K562 (cell line): ENCODE measurements around the gene DNPEP. TPM values are rescaled to one million over a fixed set of nuclear protein-coding genes. Genes with fewer than 3 reads are reported as not detected.

Source experiments
- ATAC-seq: fragments of 200-7000 bp; cut with Tn5 transposase; 3 replicates; pipeline ENCODE4 v1.9.1; 2020; ENCODE audit warnings: moderate library complexity
- BruUV-seq: library from RNA; stranded (reverse); fragments of 400-500 nt; replicated peaks from 2 replicates; lab custom pipeline; 2021; lab: Mats Ljungman, UMichigan
- CTCF ChIA-PET: fragments of 300-600 bp; formaldehyde crosslinking; extraction: SDS; loops from one replicate; lab custom pipeline; 2021; ENCODE audit warnings: low intra/inter-chr PET ratio; lab: Yijun Ruan, JAX
- POLR2A ChIA-PET: fragments of 300-600, 350-650 bp; sonication (Branson Sonifier 250); formaldehyde crosslinking; extraction: SDS; loops from one replicate; lab custom pipeline; 2021; ENCODE audit warnings: antibody characterized with exemption, inconsistent platforms; lab: Yijun Ruan, JAX
- DNase-seq, 4 experiments: peaks; one replicate each; pipeline versions ENCODE4 v3.0.0 to v3.0.0-alpha.2; 2011 to 2018; ENCODE audit warnings: low spot score in 3 of 4, mixed read lengths in 3 of 4; ENCODE audit errors: extremely low read depth in 1 of 4
- FAIRE-seq: peaks from 2 replicates; lab custom pipeline; 2011; peaks lifted over from hg19 to GRCh38; lab: Jason Lieb, UNC
- H2AFZ ChIP-seq: 2 replicates; pipeline ENCODE4 v1.6.0; 2011; ENCODE audit warnings: low read depth, low read length, control low read depth, inconsistent platforms
- H3K27ac ChIP-seq: fragments of 200-600 bp; 3 replicates; pipeline ENCODE4 v1.8.0; 2011; ENCODE audit warnings: low read depth, mild to moderate bottlenecking, control low read depth, inconsistent platforms, low read length, moderate library complexity, mixed read lengths; ENCODE audit errors: extremely low read depth
- H3K27me3 ChIP-seq, 2 experiments: fragments of 300-600 bp in 1 of 2; 2 replicates in 1 of 2; 3 replicates in 1 of 2; pipeline versions ENCODE4 v1.6.0 to v1.8.0; 2011; ENCODE audit warnings: inconsistent platforms in 2 of 2, low read length in 2 of 2, mild to moderate bottlenecking in 1 of 2, mixed read lengths in 1 of 2, moderate library complexity in 1 of 2; ENCODE audit not compliant: control insufficient read depth in 2 of 2, insufficient read depth in 2 of 2
- H3K36me3 ChIP-seq: fragments of 300-600 bp; 3 replicates; pipeline ENCODE4 v1.8.0; 2011; ENCODE audit warnings: mild to moderate bottlenecking, low read length, inconsistent platforms; ENCODE audit not compliant: control insufficient read depth, insufficient read depth
- H3K4me1 ChIP-seq, 2 experiments: fragments of 200-600 bp in 1 of 2; replicated peaks in 1 of 2; 2 replicates in 1 of 2; 3 replicates in 1 of 2; pipeline versions ENCODE4 v1.5.1 to v1.8.0; 2011; ENCODE audit warnings: inconsistent platforms in 2 of 2, low read length in 2 of 2, mild to moderate bottlenecking in 1 of 2, mixed read lengths in 1 of 2, moderate library complexity in 1 of 2; ENCODE audit not compliant: control insufficient read depth in 2 of 2, insufficient read depth in 2 of 2
- H3K4me2 ChIP-seq: 2 replicates; pipeline ENCODE4 v1.6.1; 2011; ENCODE audit warnings: low read length, control low read depth, inconsistent platforms, mixed read lengths; ENCODE audit not compliant: insufficient read depth
- H3K4me3 ChIP-seq: fragments of 200-600 bp; sonication (generic), shearing (Covaris generic); 2 replicates; pipeline ENCODE4 v1.5.1; 2016; ENCODE audit warnings: control low read depth, inconsistent platforms
- H3K79me2 ChIP-seq: fragments of 200-600 bp; 3 replicates; pipeline ENCODE4 v1.8.0; 2011; ENCODE audit warnings: low read length, inconsistent platforms; ENCODE audit not compliant: control insufficient read depth, insufficient read depth
- H3K9ac ChIP-seq, 2 experiments: 2 replicates each; pipeline versions ENCODE4 v1.6.0 to v1.6.1; 2011; ENCODE audit warnings: low read depth in 2 of 2, low read length in 2 of 2, control low read depth in 1 of 2, inconsistent platforms in 1 of 2, mild to moderate bottlenecking in 1 of 2, mixed read lengths in 1 of 2; ENCODE audit not compliant: insufficient read depth in 1 of 2
- H3K9me1 ChIP-seq: one replicate; pipeline ENCODE4 v1.6.0; 2011; ENCODE audit warnings: inconsistent platforms, mild to moderate bottlenecking, low read length, moderate library complexity; ENCODE audit not compliant: control insufficient read depth, insufficient read depth
- H3K9me3 ChIP-seq: replicated peaks from 2 replicates; pipeline ENCODE4 v1.5.1; 2011; ENCODE audit warnings: low read depth, low read length, inconsistent platforms; ENCODE audit not compliant: control insufficient read depth, insufficient read depth
- H4K20me1 ChIP-seq: replicated peaks from 2 replicates; pipeline ENCODE4 v1.6.1; 2011; ENCODE audit warnings: low read length, inconsistent platforms, mixed read lengths; ENCODE audit not compliant: control insufficient read depth, insufficient read depth
- MAZ ChIP-seq, 2 experiments: fragments of 450-650 bp in 1 of 2; sonication (generic) in 1 of 2; formaldehyde crosslinking; IDR thresholded peaks in 1 of 2; conservative IDR thresholded peaks in 1 of 2; 2 replicates each; pipeline versions ENCODE4 v1.4.0 to v1.5.0; 2020; ENCODE audit warnings: mild to moderate bottlenecking in 1 of 2, missing genetic modification reagents in 1 of 2
- WGBS: fragments of 100-300 bp; shearing (Covaris generic); methylation state at CpG from one replicate; pipeline ENCODE4 v1.1.6; 2016; ENCODE audit warnings: low coverage, mixed read lengths; ENCODE audit not compliant: insufficient coverage; ENCODE audit errors: missing lambda C conversion rate; 5-methylcytosine and 5-hydroxymethylcytosine counted together
- in situ Hi-C: fragments of 300-500 bp; cut with MboI; formaldehyde crosslinking; loops from 4 replicates; pipeline ENCODE4 v1.15.0; 2018; ENCODE audit warnings: inconsistent platforms, mixed read lengths
- intact Hi-C: fragments of 100-400 bp; cut with micrococcal nuclease; formaldehyde crosslinking; loops from 2 replicates; pipeline ENCODE4 v1.14.2; 2022
- polyA plus RNA-seq, 8 experiments: library from polyadenylated mRNA; depleted of rRNA in 4 of 8; stranded (reverse) in 5 of 8; unstranded in 3 of 8; fragments of >200 nt; fragmentation: Nextera tagmentation in 2 of 8; fragmentation: Illumina TruSeq in 1 of 8; extraction: Ambion mirVana in 2 of 8; extraction: Trizol in 1 of 8; gene quantifications; 2 replicates each; pipeline versions ENCODE4 v1.2.1 to v1.2.3, GENCODE V29; 2011 to 2014; ENCODE audit warnings: inconsistent platforms in 1 of 8, missing spikeins in 1 of 8
- total RNA-seq, 7 experiments: library from RNA; depleted of rRNA in 6 of 7; stranded (reverse); fragments of >200 nt in 6 of 7; fragmentation: Illumina TruSeq in 2 of 7; extraction: Trizol in 2 of 7; gene quantifications; 2 replicates each; pipeline versions ENCODE4 v1.2.1 to v1.2.3, GENCODE V29; 2011 to 2021; ENCODE audit warnings: low replicate concordance in 1 of 7
- TF ChIP-seq, protein P1 (sequence below), 2 experiments: fragments of 450-650 bp in 1 of 2; IDR thresholded peaks; 2 replicates each; pipeline ENCODE4 v1.6.1; 2011 to 2017; ENCODE audit warnings: low read depth in 2 of 2, antibody characterized with exemption in 1 of 2, borderline replicate concordance in 1 of 2, low read length in 1 of 2, mild to moderate bottlenecking in 1 of 2, mixed read lengths in 1 of 2; ENCODE audit not compliant: control insufficient read depth in 1 of 2
- TF ChIP-seq, protein P2 (sequence below): IDR thresholded peaks from 2 replicates; pipeline ENCODE4 v1.6.1; 2012; ENCODE audit warnings: low read depth, low read length, improper control_type of control experiment, borderline replicate concordance
- TF ChIP-seq, protein P3 (sequence below): sonication (generic); formaldehyde crosslinking; IDR thresholded peaks from 2 replicates; pipeline ENCODE4 v1.8.0; 2022; ENCODE audit warnings: missing genetic modification reagents, mild to moderate bottlenecking, moderate library complexity, borderline replicate concordance

DNPEP gene
- total and polyA plus RNA-seq, 9 of the 15 experiments (the other 6 are each of a cell fraction or from before 2014, with no cell fraction given) = 34.6 to 71.4 (median 45.5) TPM

DNA sequence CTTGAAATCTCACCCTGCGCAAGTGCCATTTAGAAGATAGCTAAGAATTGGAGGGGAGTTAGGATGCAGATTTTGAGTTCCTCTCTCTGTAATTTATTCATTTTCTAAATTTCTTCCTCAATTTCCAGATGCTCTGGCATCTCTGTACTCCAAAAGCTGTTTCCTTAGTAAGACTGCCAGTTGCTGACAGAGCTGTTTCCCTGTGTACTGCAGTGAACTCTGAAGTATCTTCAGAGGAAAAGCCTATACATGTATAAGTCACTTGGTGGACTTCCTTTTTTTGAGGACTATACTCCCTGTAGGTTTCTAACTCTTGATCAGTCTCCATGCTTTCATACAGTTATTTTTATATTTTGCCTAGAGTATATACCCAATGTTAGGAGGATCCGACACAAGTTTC lies 53.6 kb downstream of the DNPEP start:
- intact Hi-C loops = no loop called here
- WGBS = 9% methylated on average over 2 of the region's 2 CpGs
- peaks cover 0 to 22% of the 10 kb centered on the region in 2 experiments; a peak in 2 of 5 replicates for H3K27me3 ChIP-seq
- no peak overlapping the region for H3K27ac ChIP-seq
- TF ChIP-seq, protein P1, sequence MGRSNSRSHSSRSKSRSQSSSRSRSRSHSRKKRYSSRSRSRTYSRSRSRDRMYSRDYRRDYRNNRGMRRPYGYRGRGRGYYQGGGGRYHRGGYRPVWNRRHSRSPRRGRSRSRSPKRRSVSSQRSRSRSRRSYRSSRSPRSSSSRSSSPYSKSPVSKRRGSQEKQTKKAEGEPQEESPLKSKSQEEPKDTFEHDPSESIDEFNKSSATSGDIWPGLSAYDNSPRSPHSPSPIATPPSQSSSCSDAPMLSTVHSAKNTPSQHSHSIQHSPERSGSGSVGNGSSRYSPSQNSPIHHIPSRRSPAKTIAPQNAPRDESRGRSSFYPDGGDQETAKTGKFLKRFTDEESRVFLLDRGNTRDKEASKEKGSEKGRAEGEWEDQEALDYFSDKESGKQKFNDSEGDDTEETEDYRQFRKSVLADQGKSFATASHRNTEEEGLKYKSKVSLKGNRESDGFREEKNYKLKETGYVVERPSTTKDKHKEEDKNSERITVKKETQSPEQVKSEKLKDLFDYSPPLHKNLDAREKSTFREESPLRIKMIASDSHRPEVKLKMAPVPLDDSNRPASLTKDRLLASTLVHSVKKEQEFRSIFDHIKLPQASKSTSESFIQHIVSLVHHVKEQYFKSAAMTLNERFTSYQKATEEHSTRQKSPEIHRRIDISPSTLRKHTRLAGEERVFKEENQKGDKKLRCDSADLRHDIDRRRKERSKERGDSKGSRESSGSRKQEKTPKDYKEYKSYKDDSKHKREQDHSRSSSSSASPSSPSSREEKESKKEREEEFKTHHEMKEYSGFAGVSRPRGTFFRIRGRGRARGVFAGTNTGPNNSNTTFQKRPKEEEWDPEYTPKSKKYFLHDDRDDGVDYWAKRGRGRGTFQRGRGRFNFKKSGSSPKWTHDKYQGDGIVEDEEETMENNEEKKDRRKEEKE (IDR thresholded peaks at IDR 0.05; ENCODE audit: borderline replicate concordance in 1 of 2, control insufficient read depth in 1 of 2, low read depth in 2 of 2, low read length in 1 of 2) = no peak
- TF ChIP-seq MAZ (CRISPR knock-in tag; conservative IDR thresholded peaks at IDR 0.05 in 1 of 2, IDR thresholded peaks at IDR 0.05 in 1 of 2) = no peak
- TF ChIP-seq, protein P2, sequence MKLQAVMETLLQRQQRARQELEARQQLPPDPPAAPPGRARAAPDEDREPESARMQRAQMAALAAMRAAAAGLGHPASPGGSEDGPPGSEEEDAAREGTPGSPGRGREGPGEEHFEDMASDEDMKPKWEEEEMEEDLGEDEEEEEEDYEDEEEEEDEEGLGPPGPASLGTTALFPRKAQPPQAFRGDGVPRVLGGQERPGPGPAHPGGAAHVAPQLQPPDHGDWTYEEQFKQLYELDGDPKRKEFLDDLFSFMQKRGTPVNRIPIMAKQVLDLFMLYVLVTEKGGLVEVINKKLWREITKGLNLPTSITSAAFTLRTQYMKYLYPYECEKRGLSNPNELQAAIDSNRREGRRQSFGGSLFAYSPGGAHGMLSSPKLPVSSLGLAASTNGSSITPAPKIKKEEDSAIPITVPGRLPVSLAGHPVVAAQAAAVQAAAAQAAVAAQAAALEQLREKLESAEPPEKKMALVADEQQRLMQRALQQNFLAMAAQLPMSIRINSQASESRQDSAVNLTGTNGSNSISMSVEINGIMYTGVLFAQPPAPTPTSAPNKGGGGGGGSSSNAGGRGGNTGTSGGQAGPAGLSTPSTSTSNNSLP = no peak
- TF ChIP-seq, protein P3, sequence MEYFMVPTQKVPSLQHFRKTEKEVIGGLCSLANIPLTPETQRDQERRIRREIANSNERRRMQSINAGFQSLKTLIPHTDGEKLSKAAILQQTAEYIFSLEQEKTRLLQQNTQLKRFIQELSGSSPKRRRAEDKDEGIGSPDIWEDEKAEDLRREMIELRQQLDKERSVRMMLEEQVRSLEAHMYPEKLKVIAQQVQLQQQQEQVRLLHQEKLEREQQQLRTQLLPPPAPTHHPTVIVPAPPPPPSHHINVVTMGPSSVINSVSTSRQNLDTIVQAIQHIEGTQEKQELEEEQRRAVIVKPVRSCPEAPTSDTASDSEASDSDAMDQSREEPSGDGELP (CRISPR knock-in tag) = no peak
- ATAC-seq = no peak
- in situ Hi-C loops = no loop called here
- ChIA-PET POLR2A (no interaction called here), CTCF (no interaction called here)
- FAIRE-seq = no peak
- H4K20me1 ChIP-seq = no peaks in the 10 kb centered on the region
- no peak overlapping the region for H3K9ac ChIP-seq
- no peaks in the 10 kb centered on the region for H3K36me3 ChIP-seq
- BruUV-seq = no TSS peak
- H3K4me2 ChIP-seq = no peak overlapping the region
- no peak overlapping the region for H3K4me3 ChIP-seq
- no peak overlapping the region for H2AFZ ChIP-seq
- no peak for DNase-seq
- H3K9me1 ChIP-seq = no peaks in the 10 kb centered on the region
- H3K9me3 ChIP-seq = no peaks in the 10 kb centered on the region
- peaks cover 0 to 13% of the 10 kb centered on the region in 2 experiments; a peak in 1 of 5 replicates for H3K4me1 ChIP-seq
- no peaks in the 10 kb centered on the region for H3K79me2 ChIP-seq
